ENCODE data around the gene PRKCH. TPM values are rescaled to one million over a fixed set of nuclear protein-coding genes. Genes with fewer than 3 reads are reported as not detected.

PRKCH gene
- total RNA-seq, 1 experiment from 2014 or later, result 22.3 TPM

- Mint-ChIP-seq H3K4me3 (ENCODE audit: low read depth, unreplicated experiment) (no peak overlapping the region), H3K9me3 (ENCODE audit: low read depth, unreplicated experiment) (no peaks in the 10 kb centered on the region), H3K27ac (ENCODE audit: unreplicated experiment) (peak overlapping the region; percentile 65), H3K27me3 (ENCODE audit: unreplicated experiment) (no peaks in the 10 kb centered on the region), H3K4me1 (ENCODE audit: low read depth, unreplicated experiment) (peaks cover 69% of the 10 kb centered on the region), H3K36me3 (ENCODE audit: insufficient read depth, unreplicated experiment) (peaks cover 21% of the 10 kb centered on the region)
- CTCF ChIA-PET, result interaction anchor here (1.3 kb wide), 1 partner anchor 81 kb away, joined by 6 read pairs; no protein-coding TSS in a partner anchor
- no peak for TF ChIP-seq CTCF (IDR thresholded peaks at IDR 0.05; ENCODE audit: unreplicated experiment)
- intact Hi-C loops (cut with micrococcal nuclease; ENCODE audit: unreplicated experiment), result no loop called here
- no peak for DNase-seq
- BruUV-seq (replicated peaks), result no TSS peak
Observed at GRCh38 chr14:61472801-61473376, 151.5 kb downstream of the PRKCH start.

- Mint-ChIP-seq H3K9me3 (ENCODE audit: low read depth, unreplicated experiment) (no peaks in the 10 kb centered on the region), H3K27ac (ENCODE audit: unreplicated experiment) (peak overlapping the region; percentile 65), H3K27me3 (ENCODE audit: unreplicated experiment) (no peaks in the 10 kb centered on the region), H3K36me3 (ENCODE audit: insufficient read depth, unreplicated experiment) (peaks cover 23% of the 10 kb centered on the region), H3K4me1 (ENCODE audit: low read depth, unreplicated experiment) (peaks cover 79% of the 10 kb centered on the region), H3K4me3 (ENCODE audit: low read depth, unreplicated experiment) (no peak overlapping the region)
- CTCF ChIA-PET, result no interaction called here
- intact Hi-C loops (cut with micrococcal nuclease; ENCODE audit: unreplicated experiment), result loop anchor here (2.0 kb wide), 1 partner anchor 225 kb away; no protein-coding TSS in a partner anchor
- DNase-seq, result no peak
- BruUV-seq (replicated peaks), result no TSS peak
- no peak for TF ChIP-seq CTCF (IDR thresholded peaks at IDR 0.05; ENCODE audit: unreplicated experiment)
Observed at GRCh38 chr14:61474015-61474414, 152.6 kb downstream of the PRKCH start.

GRCh38 chr14:61474701-61475100 is 153.3 kb downstream of the PRKCH start:
- peaks cover 29% of the 10 kb centered on the region for H3K36me3 Mint-ChIP-seq (ENCODE audit: insufficient read depth, unreplicated experiment)
- peaks cover 85% of the 10 kb centered on the region for H3K4me1 Mint-ChIP-seq (ENCODE audit: low read depth, unreplicated experiment)
- H3K4me3 Mint-ChIP-seq (ENCODE audit: low read depth, unreplicated experiment), result no peak overlapping the region
- no peaks in the 10 kb centered on the region for H3K27me3 Mint-ChIP-seq (ENCODE audit: unreplicated experiment)
- H3K9me3 Mint-ChIP-seq (ENCODE audit: low read depth, unreplicated experiment), result no peaks in the 10 kb centered on the region
- BruUV-seq (replicated peaks), result no TSS peak
- CTCF ChIA-PET, result interaction anchor here (1.4 kb wide), 1 partner anchor 87 kb away, joined by 4 read pairs; no protein-coding TSS in a partner anchor
- TF ChIP-seq CTCF (IDR thresholded peaks at IDR 0.05; ENCODE audit: unreplicated experiment), result no peak
- intact Hi-C loops (cut with micrococcal nuclease; ENCODE audit: unreplicated experiment), result loop anchor here (2.0 kb wide), 1 partner anchor 224 kb away; no protein-coding TSS in a partner anchor
- peak overlapping the region; percentile 61 for H3K27ac Mint-ChIP-seq (ENCODE audit: unreplicated experiment)
- DNase-seq, result no peak

GRCh38 chr14:61475316-61475715 is 153.9 kb downstream of the PRKCH start:
- H3K27ac Mint-ChIP-seq (ENCODE audit: unreplicated experiment), result peak overlapping the region; percentile 61
- peaks cover 29% of the 10 kb centered on the region for H3K36me3 Mint-ChIP-seq (ENCODE audit: insufficient read depth, unreplicated experiment)
- intact Hi-C loops (cut with micrococcal nuclease; ENCODE audit: unreplicated experiment), result loop anchor here (2.0 kb wide), 1 partner anchor 223 kb away; no protein-coding TSS in a partner anchor
- TF ChIP-seq CTCF (IDR thresholded peaks at IDR 0.05; ENCODE audit: unreplicated experiment), result peak; percentile 70
- CTCF ChIA-PET, result interaction anchor here (1.4 kb wide), 1 partner anchor 86 kb away, joined by 4 read pairs; no protein-coding TSS in a partner anchor
- DNase-seq, result peak; percentile 41
- H3K4me3 Mint-ChIP-seq (ENCODE audit: low read depth, unreplicated experiment), result no peak overlapping the region
- H3K4me1 Mint-ChIP-seq (ENCODE audit: low read depth, unreplicated experiment), result peaks cover 86% of the 10 kb centered on the region
- H3K27me3 Mint-ChIP-seq (ENCODE audit: unreplicated experiment), result no peaks in the 10 kb centered on the region
- no TSS peak for BruUV-seq (replicated peaks)
- H3K9me3 Mint-ChIP-seq (ENCODE audit: low read depth, unreplicated experiment), result no peaks in the 10 kb centered on the region
